ENCODE results near the gene COX17.

COX17 gene

DNA sequence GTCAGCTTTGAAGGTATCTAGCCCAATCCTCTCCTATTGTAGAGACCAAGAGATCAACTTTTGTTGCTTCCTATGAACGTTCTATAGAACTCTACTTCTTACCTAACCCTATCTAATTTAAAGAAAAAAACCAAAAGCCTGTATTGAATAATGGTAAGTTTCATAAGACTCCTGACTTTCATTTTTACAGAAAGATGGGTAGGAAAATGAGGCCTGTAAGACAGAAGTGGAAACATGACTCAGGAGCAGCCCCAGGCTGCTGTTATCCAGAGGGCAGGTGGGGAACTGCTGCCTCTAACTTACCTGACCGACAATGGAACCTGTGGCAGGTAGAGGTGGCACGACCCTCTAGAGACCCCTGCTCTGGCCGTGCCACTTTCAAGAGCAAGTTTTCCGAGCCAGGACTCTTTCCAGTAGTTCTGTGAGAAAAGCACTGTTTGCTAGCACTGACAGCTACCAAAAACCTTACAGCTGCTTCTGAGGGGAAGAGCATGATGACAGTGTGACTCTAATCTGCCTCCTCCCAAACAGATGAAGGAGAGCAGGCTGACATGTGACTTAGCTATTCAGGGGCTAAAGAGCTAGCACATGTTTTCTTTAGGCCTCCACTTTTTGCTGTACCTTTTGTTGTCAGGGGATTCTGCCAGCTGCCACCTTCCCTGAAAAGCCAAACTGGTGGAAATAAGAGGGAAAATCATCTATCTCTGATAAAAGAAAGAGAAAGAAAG is 34.3 kb downstream of the COX17 start:
- no peak for DNase-seq

DNA sequence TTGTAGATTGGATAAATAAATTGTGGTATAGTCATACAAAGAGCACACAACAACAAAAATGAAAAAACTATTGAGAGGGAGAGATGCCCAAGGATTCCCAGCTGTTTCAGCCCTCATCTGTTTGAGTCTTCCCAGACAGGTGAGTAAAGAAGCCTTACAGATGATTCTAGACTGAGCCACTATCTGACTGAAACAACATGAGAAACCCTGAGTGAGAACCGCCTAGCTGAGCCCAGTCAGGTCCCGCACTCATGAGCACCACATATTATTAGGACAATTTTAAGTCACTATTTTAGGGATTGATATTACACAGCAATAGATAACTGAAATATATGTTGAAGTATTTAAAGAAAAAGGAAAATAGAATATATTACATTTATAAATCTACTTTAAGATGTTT is 35.8 kb downstream of the COX17 start:
- no peak for DNase-seq

DNA sequence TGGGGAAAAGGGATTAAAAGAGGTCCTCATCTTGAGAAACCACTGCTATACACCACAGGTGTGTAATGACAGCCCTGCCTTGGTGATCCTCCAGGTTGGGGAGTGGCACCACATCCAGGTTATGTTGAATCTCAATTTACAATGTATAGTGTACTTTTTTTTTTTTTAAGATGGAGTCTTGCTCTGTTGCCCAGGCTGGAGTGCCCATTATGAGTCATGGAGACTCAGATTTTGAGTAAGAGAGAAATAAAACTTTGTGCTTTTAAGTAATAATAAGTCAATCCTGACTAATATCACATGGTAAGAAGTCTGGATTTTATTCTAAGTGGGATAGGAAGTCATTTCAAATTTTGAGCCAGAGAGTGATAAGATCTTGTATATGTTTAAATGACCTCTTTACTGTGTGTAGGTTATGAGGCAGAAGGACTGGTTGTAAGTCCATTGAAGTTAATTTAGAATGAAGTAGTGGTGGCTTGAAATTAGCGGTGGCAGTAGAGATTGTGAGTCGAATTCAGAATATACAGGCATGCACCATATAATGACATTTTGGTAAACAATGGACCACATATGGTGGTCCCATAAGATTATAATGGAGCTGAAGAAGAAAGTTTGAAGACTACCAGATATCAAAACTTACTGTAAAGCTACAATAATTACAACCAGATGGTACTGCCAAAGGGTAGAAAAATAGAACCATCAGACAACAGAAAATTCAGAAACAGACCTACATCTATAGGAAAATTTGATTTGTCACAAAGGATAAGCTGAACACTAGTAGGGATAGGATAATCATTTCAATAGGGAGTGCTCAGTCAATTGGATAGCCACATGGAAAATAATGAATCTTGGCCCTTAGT is 37.5 kb downstream of the COX17 start:
- DNase-seq: no peak

DNA sequence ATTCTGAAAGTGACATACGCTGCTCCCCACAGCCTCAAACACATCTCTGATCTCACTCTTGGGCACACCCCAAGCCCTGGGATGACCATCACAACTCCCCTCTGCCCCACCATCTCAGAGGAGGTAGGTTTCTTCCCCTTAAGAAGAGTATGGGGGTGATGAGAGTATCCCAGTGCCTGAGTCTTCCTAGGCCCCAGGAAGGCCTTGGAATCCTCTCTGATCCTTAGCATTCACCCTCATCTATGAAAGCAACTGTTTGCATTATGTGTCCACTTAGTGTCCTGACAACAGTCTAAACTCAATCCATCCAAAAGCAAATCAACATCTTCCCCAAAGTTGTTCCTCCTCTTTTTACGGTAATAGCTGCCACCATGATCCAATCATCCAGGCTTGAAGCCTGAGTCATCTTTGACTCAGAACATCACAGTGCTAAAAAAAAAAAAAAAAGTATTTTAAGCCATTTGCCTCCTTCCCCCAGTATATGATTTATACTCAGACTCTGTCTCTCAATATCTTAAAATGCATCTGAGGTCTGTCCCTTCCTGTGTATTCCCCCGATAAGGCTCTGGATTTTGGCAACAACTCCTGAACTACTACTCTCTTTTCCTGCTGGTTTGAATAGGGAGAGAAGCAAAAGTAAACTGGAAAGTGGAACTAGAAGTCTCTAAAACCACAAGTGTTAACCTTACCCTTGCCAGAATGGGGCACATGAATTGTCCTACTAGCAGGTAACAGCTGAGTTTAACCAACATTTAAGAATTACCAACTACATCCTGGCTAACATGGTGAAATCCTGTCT is 39.3 kb downstream of the COX17 start:
- no peak for DNase-seq

DNA sequence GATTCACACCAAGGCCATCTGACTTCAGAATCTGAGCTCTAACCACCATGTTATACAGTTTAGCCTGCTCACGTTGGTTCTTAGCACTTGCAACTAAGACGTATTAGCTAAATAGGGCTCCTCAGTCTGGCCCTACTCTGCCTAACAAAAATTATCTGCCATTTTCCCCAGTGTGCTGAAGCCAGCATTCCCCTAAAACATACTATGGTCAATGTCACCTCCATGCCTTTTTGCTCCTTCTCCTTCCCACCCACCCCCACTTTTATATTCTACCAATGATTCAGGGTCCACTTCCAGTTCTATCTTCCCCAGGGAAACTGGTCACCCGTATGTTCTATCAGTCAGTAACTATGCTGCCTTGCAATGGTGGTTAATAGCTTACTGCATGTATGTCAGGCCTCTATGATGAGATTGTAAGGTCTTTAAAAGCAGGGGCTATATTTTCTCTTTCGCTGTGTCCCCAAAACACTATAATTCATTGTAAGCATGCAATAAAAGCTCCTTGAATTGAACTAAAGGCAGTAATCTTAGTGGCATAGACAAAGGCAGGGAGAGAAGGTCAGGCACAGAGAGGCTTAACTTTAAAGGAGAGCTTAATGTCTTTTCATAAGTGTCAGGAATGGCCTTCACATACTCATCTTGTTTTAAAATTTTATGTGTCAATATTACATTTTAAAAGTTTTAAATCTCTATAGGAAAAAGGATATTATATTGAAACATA is 40.2 kb downstream of the COX17 start:
- no peak for DNase-seq

DNA sequence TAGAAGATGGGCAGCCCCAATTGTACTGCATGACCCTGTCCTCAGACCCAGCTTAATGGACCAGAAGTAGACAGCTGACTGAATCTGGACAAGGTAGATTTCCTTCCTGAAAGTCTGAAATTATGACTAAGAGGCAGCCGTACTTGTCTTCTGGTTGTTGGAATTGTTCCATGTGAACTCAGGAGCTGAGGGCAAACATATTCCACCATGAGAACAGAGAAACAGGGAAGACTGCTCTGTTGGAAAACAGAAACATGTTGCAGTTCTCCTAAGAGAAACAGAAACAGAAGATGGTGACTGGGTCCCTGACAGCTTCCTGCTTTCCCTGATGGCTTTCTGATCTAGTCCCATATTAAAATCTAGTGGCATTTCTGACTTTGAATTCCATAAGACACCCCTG is 41.0 kb downstream of the COX17 start:
- no peak for DNase-seq

DNA sequence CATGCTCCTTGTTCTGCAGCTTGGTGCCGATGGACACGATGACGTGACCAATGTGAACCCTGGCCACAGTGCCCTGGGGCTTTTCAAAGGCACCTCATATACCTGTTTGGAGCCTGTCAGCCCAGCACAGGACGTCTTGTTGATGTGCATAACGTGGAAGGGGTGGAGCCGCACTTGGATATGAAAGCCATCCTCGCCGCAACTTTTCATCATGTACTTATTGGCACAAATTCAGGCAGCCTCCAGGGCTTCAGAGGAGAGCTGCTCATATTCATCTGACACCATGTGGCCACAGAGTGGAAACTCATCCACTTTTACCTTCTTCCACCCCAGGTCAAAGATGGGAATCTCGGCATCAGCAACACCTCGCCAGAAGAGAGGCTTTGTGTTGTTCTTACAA is 41.5 kb downstream of the COX17 start:
- DNase-seq: no peak

DNA sequence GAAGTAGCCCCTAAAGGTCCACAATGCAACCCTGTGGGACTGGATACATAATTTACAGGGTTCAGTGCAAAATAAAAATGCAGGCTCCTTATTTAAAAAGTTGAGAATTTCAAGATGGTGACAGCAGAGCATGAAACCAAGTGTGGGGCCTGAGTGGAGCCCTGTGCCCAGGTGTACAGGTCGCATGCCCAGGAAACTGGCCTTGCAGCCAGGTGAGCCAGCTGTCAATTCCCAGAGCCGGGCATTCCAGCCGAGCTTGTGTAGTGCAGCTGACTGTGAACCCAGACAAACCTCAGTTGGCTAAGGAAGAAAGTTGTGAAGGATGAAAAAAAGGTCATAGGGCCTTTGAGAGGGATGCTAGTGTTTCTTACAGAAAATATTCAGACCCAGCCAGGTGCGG is 44.4 kb downstream of the COX17 start:
- no peak for DNase-seq

DNA sequence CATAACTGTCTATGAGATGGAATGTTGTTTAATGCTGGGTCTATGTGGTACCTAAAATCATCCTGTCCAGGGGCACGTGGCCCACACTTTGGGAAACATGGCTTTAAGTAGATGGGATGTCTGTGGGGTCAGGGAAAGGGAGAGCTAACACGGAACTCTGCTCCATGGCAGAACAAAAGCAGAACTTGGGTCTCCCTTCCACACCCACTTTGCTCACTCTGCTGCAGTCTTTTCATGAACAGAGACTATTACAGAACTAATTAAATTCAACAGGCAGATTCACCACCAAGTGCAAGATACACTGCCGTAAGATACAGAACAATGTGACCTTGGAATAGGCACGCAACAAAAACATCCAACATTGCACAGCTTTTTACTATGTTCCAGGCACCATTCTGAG is 45.0 kb downstream of the COX17 start:
- no peak for DNase-seq

DNA sequence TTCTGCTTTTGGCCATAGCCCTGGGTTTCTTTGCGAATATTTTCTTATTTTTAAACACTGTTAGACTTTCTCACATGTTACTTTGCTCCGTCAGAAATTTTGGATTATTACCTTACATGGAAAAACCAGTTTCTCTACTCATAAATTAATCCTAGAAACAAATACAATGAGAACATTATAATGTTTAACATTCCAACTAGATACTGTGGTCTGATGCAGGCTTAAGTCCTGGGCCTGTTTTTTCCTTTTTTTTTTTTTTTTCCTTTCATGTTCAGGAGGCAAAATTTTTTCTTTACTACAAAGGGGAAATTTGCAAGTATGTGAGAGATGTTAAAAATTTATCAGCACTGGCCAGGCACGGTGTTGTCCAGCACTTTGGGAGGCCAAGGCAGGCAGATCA is 45.7 kb downstream of the COX17 start:
- DNase-seq: no peak

DNA sequence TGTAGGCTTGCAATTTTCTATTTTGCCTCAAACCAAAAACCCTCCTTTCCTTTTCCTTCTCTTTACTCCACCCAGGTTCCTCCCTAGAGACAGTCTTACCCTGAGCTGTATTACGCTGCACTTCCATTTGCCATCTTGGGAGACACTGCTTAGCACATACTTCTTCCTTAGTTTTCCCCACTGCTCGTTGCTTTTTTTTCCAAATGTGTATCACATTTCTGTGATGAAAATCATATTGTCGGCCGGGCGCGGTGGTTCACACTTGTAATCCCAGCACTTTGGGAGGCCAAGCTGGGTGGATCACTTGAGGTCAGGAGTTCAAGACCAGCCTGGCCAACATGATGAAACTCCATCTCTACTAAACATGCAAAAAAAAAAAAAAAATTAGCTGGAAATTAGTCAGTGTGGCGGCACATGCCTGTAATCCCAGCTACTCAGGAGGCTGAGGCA is 46.3 kb downstream of the COX17 start:
- DNase-seq: no peak

DNA sequence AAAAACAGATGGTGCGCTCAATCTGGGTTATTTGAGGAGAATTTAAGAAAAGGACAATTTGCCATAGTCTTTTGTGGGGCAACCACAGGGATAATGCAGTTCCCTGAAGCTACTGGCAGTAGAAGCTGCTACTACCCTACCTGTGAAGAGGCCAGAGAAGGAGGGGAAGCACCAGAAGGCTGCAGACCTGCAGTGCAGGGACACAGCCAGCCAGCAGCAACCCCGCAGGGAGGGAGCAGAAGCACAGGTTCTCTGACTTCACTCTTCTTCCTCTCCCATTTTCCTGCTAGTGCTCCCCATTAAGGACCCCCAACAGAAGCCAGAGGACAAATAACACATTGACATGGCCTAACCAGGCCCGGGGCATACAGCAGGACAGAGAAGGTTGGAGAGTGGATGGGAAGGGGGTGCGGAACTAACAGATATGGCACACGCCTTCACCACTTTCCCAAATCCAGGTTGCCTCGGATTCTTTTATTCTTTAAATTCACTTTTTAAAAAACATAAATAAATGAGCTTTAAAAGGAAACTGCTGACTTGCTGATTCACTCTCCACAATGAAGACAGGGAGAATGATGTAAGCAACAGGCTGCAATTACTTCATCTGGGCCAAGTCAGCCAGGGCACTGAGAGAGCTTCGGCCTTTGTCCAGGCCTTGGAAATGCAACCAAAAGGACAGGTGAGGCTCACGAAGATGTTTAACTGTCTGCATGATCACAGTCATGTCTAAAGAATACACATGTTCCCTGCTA is 46.9 kb downstream of the COX17 start:
- no peak for DNase-seq

DNA sequence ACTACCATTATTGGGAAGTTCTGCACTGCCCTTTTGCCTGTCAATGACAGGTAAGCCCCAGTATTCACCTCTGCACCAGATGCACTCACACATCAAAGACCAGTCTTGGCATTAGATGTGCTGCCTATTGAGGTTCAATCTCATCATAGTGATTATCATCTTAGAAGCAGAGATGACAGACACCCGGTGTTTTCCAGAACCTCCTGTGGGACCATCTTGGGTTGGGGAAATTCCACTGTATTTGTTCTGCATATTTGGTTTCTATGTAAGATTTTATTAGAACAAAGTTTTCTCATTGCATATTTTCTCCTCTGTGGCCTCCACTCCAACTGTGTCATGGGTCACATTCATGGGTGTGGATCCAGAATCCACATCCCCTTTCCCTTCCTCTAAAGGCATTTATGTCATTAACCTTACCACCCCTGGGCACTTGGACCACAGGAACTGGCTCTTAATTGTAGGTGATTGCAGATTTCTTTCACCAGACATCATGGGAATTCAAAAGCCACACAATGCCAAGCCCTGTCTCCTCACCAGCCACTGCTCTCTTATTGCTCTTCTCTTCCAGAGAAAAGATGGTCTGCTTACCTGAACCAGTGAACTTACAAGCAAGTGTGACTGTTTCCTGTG is 48.3 kb downstream of the COX17 start:
- DNase-seq: no peak

DNA sequence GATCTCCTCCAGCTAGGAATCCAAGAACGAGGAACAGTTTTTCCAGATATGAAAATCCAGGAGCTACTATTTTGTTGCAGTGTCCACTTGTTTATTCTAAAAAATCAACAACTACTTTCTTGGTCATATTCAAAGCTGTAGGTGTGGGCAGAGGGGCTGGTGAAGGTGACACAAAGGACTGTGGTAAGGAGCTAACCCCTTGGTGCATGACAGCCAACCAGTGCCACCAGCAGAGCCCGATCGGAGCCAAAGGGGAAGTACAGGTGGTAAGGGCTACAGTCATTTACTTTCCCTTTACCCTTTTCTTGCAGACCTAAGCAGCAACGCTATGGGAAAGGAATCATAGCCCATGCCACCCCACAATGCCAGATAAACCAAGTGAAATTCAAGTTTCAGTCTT is 48.8 kb downstream of the COX17 start:
- no peak for DNase-seq

DNA sequence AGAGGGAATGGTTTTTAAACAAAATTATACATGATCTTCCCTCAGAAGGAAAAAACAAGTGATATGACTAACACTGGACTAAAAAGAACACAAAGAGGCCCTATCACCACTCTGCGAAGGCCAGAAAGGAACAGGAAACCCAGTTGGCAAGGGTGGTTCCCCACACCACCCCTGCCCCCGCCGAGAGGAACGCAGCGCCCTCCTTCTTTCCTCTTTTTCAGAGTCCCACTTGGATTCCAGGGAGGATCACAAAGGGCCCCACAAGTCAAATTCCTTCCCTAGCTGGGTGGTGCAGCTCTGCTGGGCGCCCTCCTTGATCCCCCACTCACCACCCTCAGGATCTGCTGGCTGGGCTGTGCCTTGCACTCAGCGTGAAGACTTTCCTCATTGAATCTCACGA is 49.7 kb downstream of the COX17 start:
- no peak for DNase-seq

DNA sequence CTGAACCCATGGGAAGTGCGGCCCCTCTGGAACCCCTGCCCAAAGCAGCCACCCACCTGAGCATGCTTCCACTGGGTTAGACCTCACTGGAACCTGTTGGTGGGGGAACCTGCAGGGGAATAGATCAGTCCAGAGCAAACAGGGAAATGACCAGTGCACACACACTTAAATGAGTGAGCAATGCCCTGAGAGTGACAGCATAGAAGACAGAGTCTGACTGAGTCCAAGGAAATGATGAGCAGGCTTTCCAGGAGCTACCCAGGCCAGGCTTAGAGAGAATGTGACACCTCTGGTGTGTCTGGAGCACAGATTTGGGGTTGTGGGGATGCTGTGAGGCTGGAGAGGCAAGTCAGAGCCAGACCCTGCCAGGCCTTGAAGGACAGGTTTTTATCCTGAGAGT is 51.0 kb downstream of the COX17 start:
- DNase-seq: no peak

DNA sequence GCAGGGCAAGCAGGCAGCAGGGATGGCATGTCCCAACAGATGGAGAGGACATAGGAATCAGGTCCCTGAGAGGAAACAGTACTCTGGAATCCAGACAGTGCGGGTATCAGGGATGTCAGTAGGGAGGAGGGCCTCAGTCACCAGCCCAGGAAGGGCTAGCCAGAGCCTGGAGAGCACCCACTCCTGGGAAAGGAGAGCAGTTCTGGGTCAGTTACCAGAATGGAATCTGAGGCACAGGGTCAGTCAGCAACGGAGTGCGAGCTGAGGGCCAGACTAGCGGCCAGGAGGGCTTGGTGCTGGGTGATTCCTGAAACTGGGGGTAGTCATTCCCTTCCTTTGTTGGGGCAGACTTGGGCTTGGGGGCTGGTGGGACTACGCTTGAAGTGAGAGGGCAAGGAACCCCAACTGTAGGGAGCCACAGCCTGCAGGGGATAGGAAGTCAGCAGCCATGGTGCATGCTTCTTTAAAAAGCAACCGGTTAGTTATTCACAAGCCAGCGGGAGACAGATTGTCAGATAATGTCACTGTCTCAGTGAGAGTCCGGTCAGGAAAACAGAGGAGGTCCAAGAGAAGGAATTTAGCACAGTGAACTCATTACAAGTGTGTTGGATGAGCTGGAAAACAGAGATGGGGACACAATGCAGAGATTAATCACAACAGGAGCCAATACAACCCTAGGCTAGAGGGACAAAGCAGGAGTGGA is 51.6 kb downstream of the COX17 start:
- no peak for DNase-seq

DNA sequence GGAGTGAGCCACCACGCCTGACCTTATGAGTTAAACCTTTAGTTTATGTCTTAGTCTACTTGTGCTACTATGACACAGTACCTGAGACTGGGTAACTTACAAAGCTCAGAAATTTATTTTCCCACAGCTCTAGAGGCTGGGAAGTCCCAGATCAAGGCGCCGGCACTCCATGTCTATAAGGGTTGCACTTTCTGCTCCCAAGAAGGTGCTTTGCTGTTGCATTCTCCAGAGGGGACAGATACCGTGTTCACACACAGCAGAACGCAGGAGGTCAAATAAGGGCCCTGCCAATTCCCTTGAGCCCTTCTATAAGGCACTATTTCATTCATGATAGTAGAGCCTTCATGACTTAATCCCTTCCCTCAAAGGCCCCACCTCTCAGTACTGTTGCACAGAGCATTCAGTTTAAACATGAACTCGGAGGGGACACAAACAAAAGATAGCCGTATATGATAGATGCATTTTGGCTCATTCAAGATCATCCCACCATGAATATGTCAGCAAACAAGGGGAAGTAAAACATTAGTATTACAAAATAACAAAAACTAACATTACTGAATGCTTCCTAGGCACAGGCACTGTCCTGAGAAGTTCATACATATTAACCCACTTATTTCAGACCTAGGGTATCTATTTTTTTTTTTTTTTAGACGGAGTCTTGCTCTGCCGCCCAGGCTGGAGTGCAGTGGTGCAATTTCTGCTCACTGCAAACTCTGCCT is 53.0 kb downstream of the COX17 start:
- no peak for DNase-seq

DNA sequence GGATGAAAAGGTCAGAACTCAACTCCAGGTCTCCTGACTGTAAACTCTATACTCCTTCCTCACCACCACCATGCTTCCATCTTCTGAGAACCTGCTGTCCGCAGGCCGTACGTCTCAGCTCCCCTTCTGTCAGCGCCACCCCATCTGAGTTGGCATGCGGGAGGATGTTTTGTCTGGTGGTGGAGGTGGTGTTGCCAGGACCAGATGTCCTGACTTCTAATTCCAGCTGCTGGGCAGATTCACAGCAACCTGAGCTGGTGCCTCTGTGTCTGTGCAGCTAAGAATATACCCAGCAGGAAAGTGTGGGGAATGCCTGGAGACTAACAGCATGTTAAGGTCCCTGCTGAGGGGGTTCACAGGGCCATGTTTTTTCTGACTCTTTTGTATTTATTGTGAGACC is 56.3 kb downstream of the COX17 start:
- no peak for DNase-seq
